GM18951 (cell line): ENCODE measurements around the gene RYR1.
"Not testable (repeated sequence)": the region's sequence is repeated elsewhere in the genome, so short reads cannot be mapped to it uniquely, and the experiment has no call there.

Experiments used
- POLR2A ChIP-seq: IDR thresholded peaks from 4 replicates; pipeline ENCODE4 v1.6.1; 2011; ENCODE audit warnings: mild to moderate bottlenecking; ENCODE audit not compliant: insufficient read length, insufficient read depth; ENCODE audit errors: extremely low read depth
- in situ Hi-C: fragments of 300-500 bp; cut with MboI; formaldehyde crosslinking; loops from one replicate; pipeline ENCODE4 v1.12.0; 2022; ENCODE audit warnings: low sequenced_read_pairs, mixed read lengths, inconsistent platforms; ENCODE audit not compliant: unreplicated experiment

Gene RYR1

GRCh38 chr19:38469151-38469550, 35.7 kb downstream of the RYR1 start:
- TF ChIP-seq POLR2A = no peak
- in situ Hi-C loops = no loop called here

GRCh38 chr19:38470788-38471480, 37.4 kb downstream of the RYR1 start:
- TF ChIP-seq POLR2A = no peak
- in situ Hi-C loops = no loop called here

DNA sequence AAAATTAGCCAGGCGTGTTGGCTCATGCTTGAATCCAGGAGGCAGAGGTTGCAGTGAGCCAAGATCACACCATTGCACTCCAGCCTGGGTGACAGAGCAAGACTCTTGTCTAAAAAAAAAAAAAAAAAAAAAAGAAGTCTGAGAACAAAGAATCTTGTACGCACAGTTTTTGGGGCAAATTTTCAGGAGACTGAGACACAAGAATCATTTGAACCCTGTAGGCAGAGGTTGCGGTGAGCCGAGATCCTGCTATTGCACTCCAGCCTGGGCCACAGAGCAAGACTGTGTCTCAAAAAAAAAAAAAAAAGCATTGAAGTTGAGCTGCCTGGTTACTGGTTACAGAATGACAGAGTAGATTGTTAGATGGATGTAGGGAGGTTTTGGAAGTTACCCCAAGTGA, 39.2 kb downstream of the RYR1 start:
- in situ Hi-C loops = not testable (repeated sequence)

DNA sequence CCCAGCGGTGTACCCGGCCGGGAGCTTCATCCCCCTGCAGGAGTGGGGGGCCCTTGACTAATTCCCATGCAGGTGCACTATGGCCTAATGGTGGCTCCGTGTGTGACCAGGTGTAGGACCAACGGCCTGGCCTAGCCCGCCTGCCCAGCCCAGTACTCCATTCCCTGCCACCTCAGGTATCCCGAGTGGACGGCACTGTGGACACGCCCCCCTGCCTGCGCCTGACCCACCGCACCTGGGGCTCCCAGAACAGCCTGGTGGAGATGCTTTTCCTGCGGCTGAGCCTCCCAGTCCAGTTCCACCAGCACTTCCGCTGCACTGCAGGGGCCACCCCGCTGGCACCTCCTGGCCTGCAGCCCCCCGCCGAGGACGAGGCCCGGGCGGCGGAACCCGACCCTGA, 39.7 kb downstream of the RYR1 start:
- in situ Hi-C loops = no loop called here
- TF ChIP-seq POLR2A = no peak

- TF ChIP-seq POLR2A = no peak
- in situ Hi-C loops = no loop called here
Observed at GRCh38 chr19:38475176-38475575, 41.7 kb downstream of the RYR1 start.

GRCh38 chr19:38478273-38478971, 44.9 kb downstream of the RYR1 start:
- TF ChIP-seq POLR2A = no peak
- in situ Hi-C loops = no loop called here

- in situ Hi-C loops = no loop called here
- TF ChIP-seq POLR2A = no peak
Observed at GRCh38 chr19:38482496-38482895, 49.0 kb downstream of the RYR1 start.

DNA sequence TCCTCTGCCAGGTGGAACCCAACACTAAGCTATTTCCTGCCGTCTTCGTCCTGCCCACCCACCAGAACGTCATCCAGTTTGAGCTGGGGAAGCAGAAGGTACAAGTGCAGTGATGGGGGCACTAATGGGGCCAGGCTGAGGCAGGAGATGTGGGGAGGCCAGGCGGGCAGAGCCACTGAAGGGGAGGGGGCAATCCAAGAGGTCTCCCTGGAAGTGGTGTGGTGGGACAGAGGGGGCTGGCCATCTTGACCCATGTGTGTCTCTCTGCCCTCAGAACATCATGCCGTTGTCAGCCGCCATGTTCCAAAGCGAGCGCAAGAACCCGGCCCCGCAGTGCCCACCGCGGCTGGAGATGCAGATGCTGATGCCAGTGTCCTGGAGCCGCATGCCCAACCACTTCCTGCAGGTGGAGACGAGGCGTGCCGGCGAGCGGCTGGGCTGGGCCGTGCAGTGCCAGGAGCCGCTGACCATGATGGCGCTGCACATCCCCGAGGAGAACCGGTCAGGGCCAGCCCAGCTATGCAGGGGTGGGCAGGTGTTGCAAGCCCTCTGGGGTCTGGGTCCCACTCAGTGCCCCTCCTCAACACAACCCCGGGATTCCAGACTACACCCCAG, 49.6 kb downstream of the RYR1 start:
- in situ Hi-C loops = no loop called here
- TF ChIP-seq POLR2A = no peak

GRCh38 chr19:38484747-38485146, 51.3 kb downstream of the RYR1 start:
- in situ Hi-C loops = no loop called here
- TF ChIP-seq POLR2A = no peak

- in situ Hi-C loops = no loop called here
- no peak for TF ChIP-seq POLR2A
Observed at GRCh38 chr19:38485541-38486285, 52.2 kb downstream of the RYR1 start.

GRCh38 chr19:38486731-38487336, 53.3 kb downstream of the RYR1 start:
- in situ Hi-C loops = no loop called here
- no peak for TF ChIP-seq POLR2A

DNA sequence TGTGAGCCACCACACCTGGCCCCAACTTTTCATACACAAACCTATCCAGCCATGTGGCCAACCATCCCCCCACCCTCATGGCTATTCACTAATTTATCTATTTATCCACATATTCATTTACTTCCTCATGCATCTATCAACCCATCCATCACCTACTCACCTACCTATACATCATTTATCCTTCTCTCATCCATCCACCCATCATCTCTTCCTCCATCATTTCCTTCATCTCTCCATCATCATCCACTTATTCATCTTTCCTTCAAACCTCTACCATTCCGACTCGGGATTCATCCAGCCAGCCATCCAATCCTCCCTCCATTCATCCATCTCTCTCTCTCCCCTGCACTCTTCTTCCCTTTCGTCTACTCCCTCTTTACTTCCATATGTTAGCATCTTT, 54.6 kb downstream of the RYR1 start:
- in situ Hi-C loops = no loop called here
- TF ChIP-seq POLR2A = no peak
